H9 (cell line): ENCODE results near the gene CFAP57. TPM values are rescaled to one million over a fixed set of nuclear protein-coding genes. Genes with fewer than 3 reads are reported as not detected.

Experiments
- DNase-seq: peaks from one replicate; pipeline ENCODE4 v3.0.0-alpha.2; 2017
- H2AFZ ChIP-seq: one replicate; pipeline ENCODE4 v1.6.1; 2013; ENCODE audit warnings: mild to moderate bottlenecking, low read length, control low read depth, moderate library complexity
- H2AK5ac ChIP-seq: 2 replicates; pipeline ENCODE4 v1.6.1; 2013; ENCODE audit warnings: low read length, control low read depth, mixed read lengths; ENCODE audit not compliant: insufficient read length
- H2BK120ac ChIP-seq: one replicate; pipeline ENCODE4 v1.6.1; 2013; ENCODE audit warnings: low read depth, mild to moderate bottlenecking, low read length, control low read depth, inconsistent platforms; ENCODE audit not compliant: poor library complexity, severe bottlenecking
- H2BK12ac ChIP-seq: 2 replicates; pipeline ENCODE4 v1.6.1; 2013; ENCODE audit warnings: low read length, control low read depth, mixed read lengths, low read depth; ENCODE audit not compliant: insufficient read length
- H2BK15ac ChIP-seq: 2 replicates; pipeline ENCODE4 v1.6.1; 2013; ENCODE audit warnings: low read depth, low read length, control low read depth
- H2BK20ac ChIP-seq: one replicate; pipeline ENCODE4 v1.6.1; 2013; ENCODE audit warnings: low read depth, mild to moderate bottlenecking, low read length, control low read depth, inconsistent platforms; ENCODE audit not compliant: poor library complexity, severe bottlenecking
- H2BK5ac ChIP-seq: 2 replicates; pipeline ENCODE4 v1.6.1; 2013; ENCODE audit warnings: low read length, control low read depth, mixed read lengths; ENCODE audit not compliant: insufficient read length
- H3K14ac ChIP-seq: 2 replicates; pipeline ENCODE4 v1.6.1; 2013; ENCODE audit warnings: low read length, control low read depth; ENCODE audit not compliant: insufficient read depth
- H3K18ac ChIP-seq: 2 replicates; pipeline ENCODE4 v1.6.1; 2013; ENCODE audit warnings: low read depth, mild to moderate bottlenecking, mixed read lengths, low read length, control low read depth; ENCODE audit not compliant: insufficient read length
- H3K23ac ChIP-seq: 2 replicates; pipeline ENCODE4 v1.6.1; 2013; ENCODE audit warnings: low read length, control low read depth, mixed read lengths, low read depth; ENCODE audit not compliant: insufficient read length
- H3K23me2 ChIP-seq: 2 replicates; pipeline ENCODE4 v1.6.1; 2013; ENCODE audit warnings: low read depth, mild to moderate bottlenecking, mixed read lengths, low read length, control low read depth; ENCODE audit not compliant: insufficient read length, poor library complexity, severe bottlenecking
- H3K27ac ChIP-seq: 2 replicates; pipeline ENCODE4 v1.5.1; 2013; ENCODE audit warnings: low read length, control low read depth, mixed read lengths, low read depth; ENCODE audit not compliant: insufficient read length
- H3K27me3 ChIP-seq: 2 replicates; pipeline ENCODE4 v1.6.1; 2013; ENCODE audit warnings: low read length, control low read depth, inconsistent platforms; ENCODE audit not compliant: insufficient read depth
- H3K4ac ChIP-seq: 2 replicates; pipeline ENCODE4 v1.6.1; 2013; ENCODE audit warnings: low read depth, mild to moderate bottlenecking, control low read depth, inconsistent platforms, low read length, moderate library complexity
- H3K4me1 ChIP-seq: 2 replicates; pipeline ENCODE4 v1.6.1; 2013; ENCODE audit warnings: low read length, control low read depth, inconsistent platforms; ENCODE audit not compliant: insufficient read depth
- H3K4me2 ChIP-seq: 2 replicates; pipeline ENCODE4 v1.6.1; 2013; ENCODE audit warnings: low read length, control low read depth, mixed read lengths; ENCODE audit not compliant: insufficient read length, insufficient read depth
- H3K56ac ChIP-seq: 2 replicates; pipeline ENCODE4 v1.6.1; 2013; ENCODE audit warnings: low read depth, mild to moderate bottlenecking, mixed read lengths, low read length, control low read depth; ENCODE audit not compliant: insufficient read length
- H3K79me1 ChIP-seq: 2 replicates; pipeline ENCODE4 v1.6.1; 2013; ENCODE audit warnings: low read depth, mild to moderate bottlenecking, moderate library complexity, low read length, control low read depth, inconsistent platforms; ENCODE audit not compliant: insufficient read depth, poor library complexity, severe bottlenecking
- H3K79me2 ChIP-seq: 2 replicates; pipeline ENCODE4 v1.6.1; 2013; ENCODE audit warnings: low read length, control low read depth, inconsistent platforms; ENCODE audit not compliant: insufficient read depth
- H3K9ac ChIP-seq: 2 replicates; pipeline ENCODE4 v1.6.1; 2013; ENCODE audit warnings: low read length, control low read depth, mixed read lengths; ENCODE audit not compliant: insufficient read length; ENCODE audit errors: extremely low read depth
- H3K9me3 ChIP-seq: one replicate; pipeline ENCODE4 v1.6.1; 2013; ENCODE audit warnings: low read depth, low read length, inconsistent platforms; ENCODE audit not compliant: control insufficient read depth
- H3T11ph ChIP-seq: one replicate; pipeline ENCODE4 v1.6.1; 2013; ENCODE audit warnings: mild to moderate bottlenecking, low read length, control low read depth, inconsistent platforms
- H4K20me1 ChIP-seq: one replicate; pipeline ENCODE4 v1.6.1; 2013; ENCODE audit not compliant: control insufficient read depth, insufficient read length, insufficient read depth
- H4K5ac ChIP-seq: 2 replicates; pipeline ENCODE4 v1.6.1; 2013; ENCODE audit warnings: low read depth, mild to moderate bottlenecking, mixed read lengths, low read length, control low read depth; ENCODE audit not compliant: insufficient read length
- H4K8ac ChIP-seq: replicated peaks from 2 replicates; pipeline ENCODE4 v1.6.1; 2013; ENCODE audit warnings: low read length, control low read depth, mixed read lengths, low read depth; ENCODE audit not compliant: insufficient read length
- H4K91ac ChIP-seq: 2 replicates; pipeline ENCODE4 v1.6.1; 2013; ENCODE audit warnings: low read depth, mild to moderate bottlenecking, moderate library complexity, mixed read lengths, low read length, control low read depth; ENCODE audit not compliant: insufficient read length
- H3K27ac Mint-ChIP-seq, 3 experiments: 2 replicates in 2 of 3; 3 replicates in 1 of 3; pipeline ENCODE4 v1.8.0; 2020 to 2021; ENCODE audit warnings: mixed read lengths in 3 of 3, mild to moderate bottlenecking in 1 of 3, moderate library complexity in 1 of 3
- H3K27me3 Mint-ChIP-seq: 2 replicates; pipeline ENCODE4 v1.8.0; 2021; ENCODE audit warnings: low read depth, mild to moderate bottlenecking, moderate library complexity, mixed read lengths
- H3K36me3 Mint-ChIP-seq, 3 experiments: 2 replicates in 2 of 3; 3 replicates in 1 of 3; pipeline ENCODE4 v1.8.0; 2020 to 2021; ENCODE audit warnings: low read depth in 3 of 3, mixed read lengths in 3 of 3; ENCODE audit not compliant: insufficient read depth in 1 of 3
- H3K4me1 Mint-ChIP-seq, 2 experiments: 2 replicates each; pipeline ENCODE4 v1.8.0; 2020; ENCODE audit warnings: mixed read lengths in 2 of 2
- H3K4me3 Mint-ChIP-seq, 2 experiments: 2 replicates in 1 of 2; 3 replicates in 1 of 2; pipeline ENCODE4 v1.8.0; 2020 to 2021; ENCODE audit warnings: mild to moderate bottlenecking in 2 of 2, mixed read lengths in 2 of 2, moderate library complexity in 1 of 2
- H3K9me3 Mint-ChIP-seq, 2 experiments: 2 replicates in 1 of 2; 3 replicates in 1 of 2; pipeline ENCODE4 v1.8.0; 2020; ENCODE audit warnings: mild to moderate bottlenecking in 2 of 2, mixed read lengths in 2 of 2, moderate library complexity in 1 of 2
- CTCF ChIP-seq: fragments of 200-600 bp; sonication (generic); conservative IDR thresholded peaks from 3 replicates; pipeline ENCODE4 v1.8.0; 2021; ENCODE audit warnings: antibody characterized with exemption, mild to moderate bottlenecking
- WGBS: extraction: QIAGEN DNeasy Blood & Tissue Kit; methylation state at CpG from one replicate; pipeline ENCODE4 v1.1.7; 2013; ENCODE audit warnings: missing lambda C conversion rate, low lambda C conversion rate, mixed read lengths; ENCODE audit not compliant: insufficient read length; ENCODE audit errors: extremely low coverage; 5-methylcytosine and 5-hydroxymethylcytosine counted together
- total RNA-seq: library from RNA; stranded (reverse); gene quantifications from 2 replicates; pipeline ENCODE4 v1.2.1, GENCODE V29; 2021

CFAP57 gene
- total RNA-seq, 1 experiment from 2014 or later = 0.33 TPM

- Histone ChIP-seq H4K91ac (no peak overlapping the region), H3K9ac (no peak overlapping the region), H2BK12ac (no peak overlapping the region), H4K20me1 (no peaks in the 10 kb centered on the region), H4K8ac (no peak overlapping the region), H3K79me1 (no peaks in the 10 kb centered on the region), H3K14ac (no peak overlapping the region), H3T11ph (no peak overlapping the region), H3K27ac (no peak overlapping the region), H3K79me2 (no peaks in the 10 kb centered on the region), H3K4me2 (no peak overlapping the region), H3K4me1 (peaks cover 9% of the 10 kb centered on the region), H2AK5ac (no peak overlapping the region), H2BK5ac (no peak overlapping the region), H2BK20ac (no peak overlapping the region), H3K4ac (no peak overlapping the region), H2BK120ac (no peak overlapping the region), H3K23ac (no peak overlapping the region), H2AFZ (no peak overlapping the region), H3K23me2 (no peaks in the 10 kb centered on the region), H3K18ac (no peak overlapping the region), H4K5ac (no peak overlapping the region), H3K9me3 (no peaks in the 10 kb centered on the region), H2BK15ac (no peak overlapping the region), H3K56ac (no peak overlapping the region), H3K27me3 (no peaks in the 10 kb centered on the region)
- H3K36me3 Mint-ChIP-seq = no peaks in the 10 kb centered on the region
- no peak overlapping the region for H3K4me3 Mint-ChIP-seq
- H3K4me1 Mint-ChIP-seq = peaks cover 25 to 27% of the 10 kb centered on the region in 2 experiments
- no peak for TF ChIP-seq CTCF
- H3K27ac Mint-ChIP-seq = peak overlapping the region in 1 of 3 experiments; percentile 29; a peak in 1 of 7 replicates
- H3K9me3 Mint-ChIP-seq = no peaks in the 10 kb centered on the region
- no CpG with 5 or more reads among the region's 7 CpGs for WGBS
- no peak for DNase-seq
- H3K27me3 Mint-ChIP-seq = peaks cover 2% of the 10 kb centered on the region
Measured at GRCh38 chr1:43292216-43292615, 120.1 kb downstream of the CFAP57 start.
